ENCODE results near the gene HDLBP.

Gene HDLBP

GRCh38 chr2:241315093-241315878 is at the start of gene HDLBP:
Gene HDLBP (minus strand): TSS chr2:241315672. CDS start chr2:241266869, 48,803 bp downstream.
- peak; percentile 97 for DNase-seq

GRCh38 chr2:241364781-241365180 is 49.3 kb upstream of the HDLBP start:
- no peak for DNase-seq

GRCh38 chr2:241363426-241363825 is 48.0 kb upstream of the HDLBP start:
- DNase-seq: no peak

- no peak for DNase-seq
Observed at GRCh38 chr2:241359481-241360045, 44.1 kb upstream of the HDLBP start.

GRCh38 chr2:241358470-241358869 is 43.0 kb upstream of the HDLBP start:
- peak; percentile 52 for DNase-seq

- DNase-seq: peak; percentile 65
Observed at GRCh38 chr2:241357531-241357930, 42.1 kb upstream of the HDLBP start.

- no peak for DNase-seq
Observed at GRCh38 chr2:241356871-241357260, 41.4 kb upstream of the HDLBP start.

GRCh38 chr2:241355983-241356870 is 40.8 kb upstream of the HDLBP start, which contains the start of gene FARP2:
Gene FARP2 (plus strand): TSS chr2:241356285. CDS start chr2:241373108, 16,823 bp downstream.
- DNase-seq: peak; percentile 98

GRCh38 chr2:241354668-241355658 is 39.5 kb upstream of the HDLBP start:
- peak; percentile 81 for DNase-seq

GRCh38 chr2:241352227-241352626 is 36.8 kb upstream of the HDLBP start:
- no peak for DNase-seq

GRCh38 chr2:241351640-241352031 is 36.2 kb upstream of the HDLBP start:
- no peak for DNase-seq

GRCh38 chr2:241350878-241351639 is 35.6 kb upstream of the HDLBP start:
- no peak for DNase-seq

- DNase-seq: no peak
Observed at GRCh38 chr2:241350530-241350877, 35.0 kb upstream of the HDLBP start.

GRCh38 chr2:241349941-241350340 is 34.5 kb upstream of the HDLBP start:
- no peak for DNase-seq

- DNase-seq: no peak
Observed at GRCh38 chr2:241344925-241345651, 29.6 kb upstream of the HDLBP start.

GRCh38 chr2:241340631-241341163 is 25.2 kb upstream of the HDLBP start:
- DNase-seq: peak; percentile 29

GRCh38 chr2:241339839-241340630 is 24.6 kb upstream of the HDLBP start:
- DNase-seq: no peak

- DNase-seq: no peak
Observed at GRCh38 chr2:241334813-241335212, 19.3 kb upstream of the HDLBP start.

GRCh38 chr2:241330616-241330981 is 15.1 kb upstream of the HDLBP start:
- no peak for DNase-seq
